ENCODE data around the gene ST6GALNAC1.

Gene ST6GALNAC1

DNA sequence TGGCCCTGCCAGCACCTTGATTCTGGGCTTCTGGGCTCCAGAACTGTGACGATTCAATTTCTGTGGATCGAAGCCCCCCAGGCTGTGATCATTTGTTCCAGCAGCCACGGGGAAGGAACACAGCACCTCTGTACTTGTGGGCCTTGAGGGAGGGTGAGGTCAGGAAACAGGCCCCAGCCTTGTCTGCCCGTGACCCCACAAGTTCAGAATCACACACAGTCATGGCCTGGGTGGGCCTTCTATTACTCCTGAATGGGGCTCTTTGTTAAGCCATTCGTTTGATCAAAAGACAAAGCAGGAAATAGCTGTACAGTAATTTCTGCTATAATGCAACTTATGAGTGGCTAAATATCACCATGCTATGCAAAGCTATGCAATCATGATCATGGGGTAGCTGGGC lies 68.0 kb downstream of the ST6GALNAC1 start:
- no peak for DNase-seq

Measured in NCI-H524 (cell line).